B cell (primary cell): ENCODE data around the gene NRDC.

Experiments used
- CTCF ChIP-seq: fragments of 200-600 bp; IDR thresholded peaks from one replicate; pipeline ENCODE4 v1.8.0; 2022; ENCODE audit warnings: antibody characterized with exemption, mild to moderate bottlenecking
- EZH2 ChIP-seq: IDR thresholded peaks from 2 replicates; pipeline ENCODE4 v1.6.1; 2012; ENCODE audit warnings: borderline replicate concordance, low read depth, mild to moderate bottlenecking, moderate library complexity, low read length; ENCODE audit not compliant: insufficient read depth, poor library complexity, severe bottlenecking

- no peak for TF ChIP-seq CTCF
- TF ChIP-seq EZH2 = no peak
These were observed 117.7 kb downstream of the NRDC start for GRCh38 chr1:51760872-51761271.
